DMS114 treated with DMSO at 0.1 percent for 48 hours (cell line): ENCODE data around the gene TIMP2.
"Not testable (repeated sequence)": the region's sequence is repeated elsewhere in the genome, so short reads cannot be mapped to it uniquely, and the experiment has no call there.

Experiments used
- DNase-seq: peaks from one replicate; lab custom pipeline; 2025; ENCODE audit not compliant: unreplicated experiment; lab: John Stamatoyannopoulos, UW

The TIMP2 gene

GRCh38 chr17:78873519-78874340 lies 51.5 kb downstream of the TIMP2 start:
- DNase-seq = no peak

- DNase-seq = no peak
Observed at GRCh38 chr17:78872486-78872885, 52.7 kb downstream of the TIMP2 start.

- no peak for DNase-seq
Observed at GRCh38 chr17:78870621-78871020, 54.6 kb downstream of the TIMP2 start.

- no peak for DNase-seq
Observed at GRCh38 chr17:78868391-78868790, 56.8 kb downstream of the TIMP2 start.

- DNase-seq = not testable (repeated sequence)
Observed at GRCh38 chr17:78867046-78867445, 58.1 kb downstream of the TIMP2 start.

- DNase-seq = peak; percentile 56
Observed at GRCh38 chr17:78865682-78866390, 59.4 kb downstream of the TIMP2 start.

GRCh38 chr17:78864117-78864516 lies 61.1 kb downstream of the TIMP2 start:
- no peak for DNase-seq

- DNase-seq = no peak
Observed at GRCh38 chr17:78862073-78863023, 62.8 kb downstream of the TIMP2 start.

GRCh38 chr17:78861229-78861628 lies 64.0 kb downstream of the TIMP2 start:
- DNase-seq = no peak

GRCh38 chr17:78859051-78859450 lies 66.1 kb downstream of the TIMP2 start:
- DNase-seq = no peak

GRCh38 chr17:78857266-78857665 lies 67.9 kb downstream of the TIMP2 start:
- DNase-seq = no peak

- DNase-seq = no peak
Observed at GRCh38 chr17:78855561-78856165, 69.5 kb downstream of the TIMP2 start.

- DNase-seq = no peak
Observed at GRCh38 chr17:78854508-78854907, 70.7 kb downstream of the TIMP2 start.

- no peak for DNase-seq
Observed at GRCh38 chr17:78853926-78854394, 71.2 kb downstream of the TIMP2 start.

- no peak for DNase-seq
Observed at GRCh38 chr17:78852709-78853121, 72.5 kb downstream of the TIMP2 start.

GRCh38 chr17:78849026-78849425 lies 76.2 kb downstream of the TIMP2 start:
- no peak for DNase-seq

- DNase-seq = no peak
Observed at GRCh38 chr17:78847052-78847451, 78.1 kb downstream of the TIMP2 start.

- no peak for DNase-seq
Observed at GRCh38 chr17:78844301-78845005, 80.7 kb downstream of the TIMP2 start.

GRCh38 chr17:78842881-78843565 lies 82.2 kb downstream of the TIMP2 start:
- DNase-seq = peak; percentile 12
